GM23338 (cell line): ENCODE measurements around the gene SLC5A2. TPM values are rescaled to one million over a fixed set of nuclear protein-coding genes. Genes with fewer than 3 reads are reported as not detected.

Source experiments
- ATAC-seq: fragments of 200-7000 bp; cut with Tn5 transposase; 3 replicates; pipeline ENCODE4 v1.9.1; 2020
- DNase-seq: peaks from one replicate; pipeline ENCODE4 v3.0.0-alpha.2; 2015; ENCODE audit warnings: low spot score
- H2AFZ ChIP-seq: fragments of 200-600 bp; sonication (generic); 2 replicates; pipeline ENCODE4 v1.8.0; 2016; ENCODE audit warnings: antibody characterized with exemption, mild to moderate bottlenecking, moderate library complexity
- H3F3A ChIP-seq: fragments of 200-600 bp; sonication (generic); replicated peaks from 2 replicates; pipeline ENCODE4 v1.8.0; 2017; ENCODE audit warnings: antibody characterized with exemption, mixed run types, low read depth
- H3K27ac ChIP-seq: fragments of 200-600 bp; sonication (generic); 2 replicates; pipeline ENCODE4 v1.6.1; 2016; ENCODE audit warnings: low read depth
- H3K27me3 ChIP-seq: fragments of 200-600 bp; sonication (generic); 2 replicates; pipeline ENCODE4 v1.8.0; 2016; ENCODE audit warnings: mild to moderate bottlenecking, mixed run types, moderate library complexity; ENCODE audit not compliant: insufficient read depth
- H3K36me3 ChIP-seq: fragments of 200-600 bp; sonication (generic); 2 replicates; pipeline ENCODE4 v1.8.0; 2016; ENCODE audit warnings: mild to moderate bottlenecking; ENCODE audit not compliant: insufficient read depth
- H3K4me1 ChIP-seq: fragments of 200-600 bp; sonication (generic); 2 replicates; pipeline ENCODE4 v1.8.0; 2016; ENCODE audit warnings: mild to moderate bottlenecking, moderate library complexity; ENCODE audit not compliant: insufficient read depth
- H3K4me2 ChIP-seq: fragments of 200-600 bp; sonication (generic); 2 replicates; pipeline ENCODE4 v1.7.1; 2017; ENCODE audit warnings: mixed run types
- H3K4me3 ChIP-seq: fragments of 200-600 bp; sonication (generic); 2 replicates; pipeline ENCODE4 v1.6.1; 2016; ENCODE audit warnings: mixed run types
- H3K79me2 ChIP-seq: fragments of 200-600 bp; sonication (generic); replicated peaks from 2 replicates; pipeline ENCODE4 v1.8.0; 2017; ENCODE audit warnings: mild to moderate bottlenecking; ENCODE audit not compliant: insufficient read depth
- H3K9me2 ChIP-seq: fragments of 200-600 bp; sonication (generic); 2 replicates; pipeline ENCODE4 v1.8.0; 2017; ENCODE audit not compliant: insufficient read depth
- H4K20me1 ChIP-seq: fragments of 200-600 bp; sonication (generic); replicated peaks from 2 replicates; pipeline ENCODE4 v1.8.0; 2017; ENCODE audit warnings: mild to moderate bottlenecking; ENCODE audit not compliant: insufficient read depth
- H3K27ac Mint-ChIP-seq: 2 replicates; pipeline ENCODE4 v1.8.0; 2020; ENCODE audit warnings: inconsistent platforms, mild to moderate bottlenecking, moderate library complexity, mixed read lengths
- H3K27me3 Mint-ChIP-seq: 3 replicates; pipeline ENCODE4 v1.8.0; 2022; ENCODE audit warnings: low read depth, mild to moderate bottlenecking, moderate library complexity, mixed read lengths, inconsistent platforms; ENCODE audit not compliant: insufficient read depth, poor library complexity
- H3K36me3 Mint-ChIP-seq: 3 replicates; pipeline ENCODE4 v1.8.0; 2021; ENCODE audit warnings: low read depth, mild to moderate bottlenecking, inconsistent platforms, moderate library complexity, mixed read lengths
- H3K4me1 Mint-ChIP-seq: 3 replicates; pipeline ENCODE4 v1.8.0; 2020; ENCODE audit warnings: mild to moderate bottlenecking, inconsistent platforms, mixed read lengths
- H3K4me3 Mint-ChIP-seq: 3 replicates; pipeline ENCODE4 v1.8.0; 2021; ENCODE audit warnings: moderate library complexity, mild to moderate bottlenecking, inconsistent platforms, mixed read lengths
- H3K9me3 Mint-ChIP-seq: 3 replicates; pipeline ENCODE4 v1.8.0; 2020; ENCODE audit warnings: moderate library complexity, mild to moderate bottlenecking, inconsistent platforms, mixed read lengths
- EZH2 ChIP-seq: fragments of 200-600 bp; sonication (generic); IDR thresholded peaks from one replicate; pipeline ENCODE4 v1.8.0; 2017; ENCODE audit warnings: antibody characterized with exemption, mild to moderate bottlenecking, low read depth; ENCODE audit not compliant: unreplicated experiment
- EZH2phosphoT487 ChIP-seq: fragments of 200-600 bp; sonication (generic); IDR thresholded peaks from one replicate; pipeline ENCODE4 v1.8.1; 2018; ENCODE audit warnings: antibody characterized with exemption; ENCODE audit not compliant: unreplicated experiment
- NANOG ChIP-seq: IDR thresholded peaks from 2 replicates; pipeline ENCODE4 v1.6.1; 2016; ENCODE audit warnings: antibody characterized with exemption, borderline replicate concordance
- REST ChIP-seq: IDR thresholded peaks from one replicate; pipeline ENCODE4 v1.6.1; 2018; ENCODE audit warnings: antibody characterized with exemption; ENCODE audit not compliant: unreplicated experiment
- ZNF114 ChIP-seq: fragments of 250-450 bp; sonication (Bioruptor Pico); IDR thresholded peaks from 2 replicates; pipeline ENCODE4 v1.5.0; 2020; ENCODE audit warnings: mild to moderate bottlenecking, moderate library complexity
- ZNF331 ChIP-seq: fragments of 250-450 bp; sonication (Bioruptor Pico); IDR thresholded peaks from 2 replicates; pipeline ENCODE4 v1.5.0; 2020; ENCODE audit warnings: low read depth, mild to moderate bottlenecking, moderate library complexity
- polyA plus RNA-seq: library from polyadenylated mRNA; unstranded; fragments of >200 nt; fragmentation: Nextera tagmentation; extraction: Ambion mirVana; gene quantifications from 2 replicates; pipeline ENCODE4 v1.2.1, GENCODE V29; 2016
- total RNA-seq: library from RNA; depleted of rRNA; stranded (reverse); fragments of >200 nt; shearing (Covaris generic); gene quantifications from 2 replicates; pipeline ENCODE4 v1.2.3, GENCODE V29; 2014
- TF ChIP-seq, protein P1 (sequence below): fragments of 250-450 bp; sonication (Bioruptor Pico); IDR thresholded peaks from 2 replicates; pipeline ENCODE4 v1.5.0; 2020; ENCODE audit warnings: mild to moderate bottlenecking, moderate library complexity
- TF ChIP-seq, protein P2 (sequence below): IDR thresholded peaks from 2 replicates; pipeline ENCODE4 v1.6.1; 2016; ENCODE audit warnings: antibody characterized with exemption

SLC5A2 gene
- total and polyA plus RNA-seq, 2 experiments from 2014 or later, result 0.76 to 3.6 TPM

DNA sequence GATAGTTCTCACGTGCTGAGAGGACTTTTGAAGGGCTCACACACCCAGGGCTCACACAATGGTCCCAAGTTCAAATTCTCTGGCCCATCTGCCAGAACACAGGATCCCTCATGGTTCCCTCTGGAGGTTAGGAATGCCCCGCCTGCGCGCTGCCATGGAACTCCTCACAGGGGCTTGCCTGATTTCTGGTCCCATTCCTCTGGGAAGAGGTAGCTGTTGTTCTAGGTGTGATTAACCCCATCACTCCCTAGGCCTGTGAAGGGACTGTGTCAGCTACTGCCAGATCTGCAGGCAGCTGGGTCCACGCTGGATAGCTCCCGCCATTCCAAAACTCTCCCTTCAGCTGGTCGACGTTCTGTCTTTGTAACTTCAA lies 25.9 kb upstream of the SLC5A2 start:
- Mint-ChIP-seq H3K9me3 (peaks cover 4% of the 10 kb centered on the region; the same call in 2 of the 3 replicates), H3K27me3 (peaks cover 12% of the 10 kb centered on the region), H3K4me3 (peak overlapping the region; percentile 87; the same call in 1 of the 3 replicates), H3K27ac (no peak overlapping the region), H3K36me3 (peaks cover 21% of the 10 kb centered on the region; the same call in 2 of the 3 replicates), H3K4me1 (peaks cover 40% of the 10 kb centered on the region)
- no peak overlapping the region for H3K27ac ChIP-seq
- peaks cover 26% of the 10 kb centered on the region for H3K79me2 ChIP-seq
- peaks cover 41% of the 10 kb centered on the region for H3K4me1 ChIP-seq
- ATAC-seq, result no peak
- peaks cover 8% of the 10 kb centered on the region; the same call in 1 of the 2 replicates for H3F3A ChIP-seq
- no peaks in the 10 kb centered on the region for H3K9me2 ChIP-seq
- H2AFZ ChIP-seq, result no peak overlapping the region
- peaks cover 19% of the 10 kb centered on the region for H4K20me1 ChIP-seq
- peak overlapping the region; percentile 99 for H3K4me2 ChIP-seq
- no peak for TF ChIP-seq REST
- no peak for TF ChIP-seq NANOG
- TF ChIP-seq, protein P1, sequence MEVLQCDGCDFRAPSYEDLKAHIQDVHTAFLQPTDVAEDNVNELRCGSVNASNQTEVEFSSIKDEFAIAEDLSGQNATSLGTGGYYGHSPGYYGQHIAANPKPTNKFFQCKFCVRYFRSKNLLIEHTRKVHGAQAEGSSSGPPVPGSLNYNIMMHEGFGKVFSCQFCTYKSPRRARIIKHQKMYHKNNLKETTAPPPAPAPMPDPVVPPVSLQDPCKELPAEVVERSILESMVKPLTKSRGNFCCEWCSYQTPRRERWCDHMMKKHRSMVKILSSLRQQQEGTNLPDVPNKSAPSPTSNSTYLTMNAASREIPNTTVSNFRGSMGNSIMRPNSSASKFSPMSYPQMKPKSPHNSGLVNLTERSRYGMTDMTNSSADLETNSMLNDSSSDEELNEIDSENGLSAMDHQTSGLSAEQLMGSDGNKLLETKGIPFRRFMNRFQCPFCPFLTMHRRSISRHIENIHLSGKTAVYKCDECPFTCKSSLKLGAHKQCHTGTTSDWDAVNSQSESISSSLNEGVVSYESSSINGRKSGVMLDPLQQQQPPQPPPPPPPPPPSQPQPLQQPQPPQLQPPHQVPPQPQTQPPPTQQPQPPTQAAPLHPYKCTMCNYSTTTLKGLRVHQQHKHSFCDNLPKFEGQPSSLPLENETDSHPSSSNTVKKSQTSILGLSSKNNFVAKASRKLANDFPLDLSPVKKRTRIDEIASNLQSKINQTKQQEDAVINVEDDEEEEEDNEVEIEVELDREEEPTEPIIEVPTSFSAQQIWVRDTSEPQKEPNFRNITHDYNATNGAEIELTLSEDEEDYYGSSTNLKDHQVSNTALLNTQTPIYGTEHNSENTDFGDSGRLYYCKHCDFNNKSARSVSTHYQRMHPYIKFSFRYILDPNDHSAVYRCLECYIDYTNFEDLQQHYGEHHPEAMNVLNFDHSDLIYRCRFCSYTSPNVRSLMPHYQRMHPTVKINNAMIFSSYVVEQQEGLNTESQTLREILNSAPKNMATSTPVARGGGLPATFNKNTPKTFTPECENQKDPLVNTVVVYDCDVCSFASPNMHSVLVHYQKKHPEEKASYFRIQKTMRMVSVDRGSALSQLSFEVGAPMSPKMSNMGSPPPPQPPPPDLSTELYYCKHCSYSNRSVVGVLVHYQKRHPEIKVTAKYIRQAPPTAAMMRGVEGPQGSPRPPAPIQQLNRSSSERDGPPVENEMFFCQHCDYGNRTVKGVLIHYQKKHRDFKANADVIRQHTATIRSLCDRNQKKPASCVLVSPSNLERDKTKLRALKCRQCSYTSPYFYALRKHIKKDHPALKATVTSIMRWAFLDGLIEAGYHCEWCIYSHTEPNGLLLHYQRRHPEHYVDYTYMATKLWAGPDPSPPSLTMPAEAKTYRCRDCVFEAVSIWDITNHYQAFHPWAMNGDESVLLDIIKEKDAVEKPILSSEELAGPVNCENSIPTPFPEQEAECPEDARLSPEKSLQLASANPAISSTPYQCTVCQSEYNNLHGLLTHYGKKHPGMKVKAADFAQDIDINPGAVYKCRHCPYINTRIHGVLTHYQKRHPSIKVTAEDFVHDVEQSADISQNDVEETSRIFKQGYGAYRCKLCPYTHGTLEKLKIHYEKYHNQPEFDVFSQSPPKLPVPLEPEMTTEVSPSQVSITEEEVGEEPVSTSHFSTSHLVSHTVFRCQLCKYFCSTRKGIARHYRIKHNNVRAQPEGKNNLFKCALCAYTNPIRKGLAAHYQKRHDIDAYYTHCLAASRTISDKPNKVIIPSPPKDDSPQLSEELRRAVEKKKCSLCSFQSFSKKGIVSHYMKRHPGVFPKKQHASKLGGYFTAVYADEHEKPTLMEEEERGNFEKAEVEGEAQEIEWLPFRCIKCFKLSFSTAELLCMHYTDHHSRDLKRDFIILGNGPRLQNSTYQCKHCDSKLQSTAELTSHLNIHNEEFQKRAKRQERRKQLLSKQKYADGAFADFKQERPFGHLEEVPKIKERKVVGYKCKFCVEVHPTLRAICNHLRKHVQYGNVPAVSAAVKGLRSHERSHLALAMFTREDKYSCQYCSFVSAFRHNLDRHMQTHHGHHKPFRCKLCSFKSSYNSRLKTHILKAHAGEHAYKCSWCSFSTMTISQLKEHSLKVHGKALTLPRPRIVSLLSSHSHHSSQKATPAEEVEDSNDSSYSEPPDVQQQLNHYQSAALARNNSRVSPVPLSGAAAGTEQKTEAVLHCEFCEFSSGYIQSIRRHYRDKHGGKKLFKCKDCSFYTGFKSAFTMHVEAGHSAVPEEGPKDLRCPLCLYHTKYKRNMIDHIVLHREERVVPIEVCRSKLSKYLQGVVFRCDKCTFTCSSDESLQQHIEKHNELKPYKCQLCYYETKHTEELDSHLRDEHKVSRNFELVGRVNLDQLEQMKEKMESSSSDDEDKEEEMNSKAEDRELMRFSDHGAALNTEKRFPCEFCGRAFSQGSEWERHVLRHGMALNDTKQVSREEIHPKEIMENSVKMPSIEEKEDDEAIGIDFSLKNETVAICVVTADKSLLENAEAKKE, result no peak
- TF ChIP-seq, protein P2, sequence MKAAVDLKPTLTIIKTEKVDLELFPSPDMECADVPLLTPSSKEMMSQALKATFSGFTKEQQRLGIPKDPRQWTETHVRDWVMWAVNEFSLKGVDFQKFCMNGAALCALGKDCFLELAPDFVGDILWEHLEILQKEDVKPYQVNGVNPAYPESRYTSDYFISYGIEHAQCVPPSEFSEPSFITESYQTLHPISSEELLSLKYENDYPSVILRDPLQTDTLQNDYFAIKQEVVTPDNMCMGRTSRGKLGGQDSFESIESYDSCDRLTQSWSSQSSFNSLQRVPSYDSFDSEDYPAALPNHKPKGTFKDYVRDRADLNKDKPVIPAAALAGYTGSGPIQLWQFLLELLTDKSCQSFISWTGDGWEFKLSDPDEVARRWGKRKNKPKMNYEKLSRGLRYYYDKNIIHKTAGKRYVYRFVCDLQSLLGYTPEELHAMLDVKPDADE, result no peak
- TF ChIP-seq ZNF331 (CRISPR knock-in tag), result no peak
- no peak for TF ChIP-seq ZNF114 (CRISPR knock-in tag)
- TF ChIP-seq EZH2phosphoT487, result no peak
- TF ChIP-seq EZH2, result no peak
- H3K4me3 ChIP-seq, result no peak overlapping the region
- no peaks in the 10 kb centered on the region for H3K36me3 ChIP-seq
- DNase-seq, result no peak
- H3K27me3 ChIP-seq, result no peaks in the 10 kb centered on the region
